B cell (primary cell): ENCODE results near the gene MVD. TPM values are rescaled to one million over a fixed set of nuclear protein-coding genes. Genes with fewer than 3 reads are reported as not detected.

Experiments
- ATAC-seq: fragments of 200-7000 bp; cut with Tn5 transposase; one replicate; pipeline ENCODE4 v1.10.0; 2021; ENCODE audit warnings: low read depth, mild to moderate bottlenecking, moderate number of reproducible peaks, moderate library complexity
- CTCF ChIA-PET: fragments of 350-600 bp; sonication (Branson Sonifier 250); formaldehyde crosslinking; loops from one replicate; lab custom pipeline; 2021; ENCODE audit warnings: antibody characterized with exemption, inconsistent platforms; lab: Charles Lee
- POLR2A ChIA-PET: fragments of 350-600 bp; sonication (Branson Sonifier 250); formaldehyde crosslinking; loops from one replicate; lab custom pipeline; 2021; ENCODE audit warnings: antibody characterized with exemption; lab: Charles Lee
- DNase-seq: peaks from one replicate; pipeline ENCODE4 v3.0.0; 2013
- H2AFZ ChIP-seq: 2 replicates; pipeline ENCODE4 v1.6.1; 2012; ENCODE audit warnings: mild to moderate bottlenecking, low read depth, low read length; ENCODE audit not compliant: insufficient read depth, poor library complexity, severe bottlenecking
- H3K27ac ChIP-seq, 2 donors: 1 replicate in 1 of 2; 2 replicates in 1 of 2; pipeline ENCODE4 v1.5.1; 2012 to 2013; ENCODE audit warnings: low read length in 2 of 2, mild to moderate bottlenecking in 2 of 2, moderate library complexity in 1 of 2
- H3K27me3 ChIP-seq, 4 experiments: fragments of 200-600 bp in 1 of 4; sonication (generic) in 1 of 4; replicated peaks in 1 of 4; 1 replicate in 2 of 4; 2 replicates in 2 of 4; pipeline versions ENCODE4 v1.6.1 to v1.7.0; 2013 to 2016; ENCODE audit warnings: low read length in 3 of 4, mild to moderate bottlenecking in 2 of 4, mixed read lengths in 1 of 4, moderate library complexity in 1 of 4; ENCODE audit not compliant: insufficient read depth in 4 of 4, control insufficient read depth in 3 of 4; ENCODE audit errors: control extremely low read depth in 1 of 4
- H3K36me3 ChIP-seq, 2 experiments: replicated peaks in 1 of 2; 1 replicate in 1 of 2; 2 replicates in 1 of 2; pipeline versions ENCODE4 v1.6.1 to v1.7.1; 2013; ENCODE audit warnings: low read length in 1 of 2; ENCODE audit not compliant: insufficient read depth in 2 of 2, control insufficient read depth in 1 of 2; ENCODE audit errors: control extremely low read depth in 1 of 2, extremely low read depth in 1 of 2
- H3K4me1 ChIP-seq, 2 donors: fragments of 200-600 bp in 1 of 2; sonication (generic) in 1 of 2; 1 replicate in 1 of 2; 2 replicates in 1 of 2; pipeline versions ENCODE4 v1.5.1 to v1.6.1; 2013 to 2017; ENCODE audit warnings: low read length in 2 of 2; ENCODE audit not compliant: control insufficient read depth in 2 of 2, insufficient read depth in 2 of 2
- H3K4me2 ChIP-seq: replicated peaks from 2 replicates; pipeline ENCODE3; 2012; ENCODE audit warnings: mild to moderate bottlenecking, low read depth, low read length; ENCODE audit not compliant: poor library complexity, severe bottlenecking
- H3K4me3 ChIP-seq, 5 experiments: fragments of 200-600 bp in 1 of 5; sonication (generic) in 1 of 5; 1 replicate in 3 of 5; 2 replicates in 2 of 5; pipeline versions ENCODE4 v1.5.1 to v1.7.0; 2011 to 2016; ENCODE audit warnings: low read length in 4 of 5, mild to moderate bottlenecking in 4 of 5, low read depth in 2 of 5, control low read depth in 1 of 5, moderate library complexity in 1 of 5; ENCODE audit not compliant: insufficient read depth in 1 of 5; ENCODE audit errors: control extremely low read depth in 1 of 5, extremely low read depth in 1 of 5
- H3K79me2 ChIP-seq: fragments of 200-600 bp; sonication (generic); one replicate; pipeline ENCODE4 v1.6.0; 2016; ENCODE audit warnings: low read length; ENCODE audit not compliant: control insufficient read depth, insufficient read depth
- H3K9ac ChIP-seq: fragments of 200-600 bp; sonication (generic); 2 replicates; pipeline ENCODE4 v1.6.1; 2017; ENCODE audit warnings: mild to moderate bottlenecking, low read length, moderate library complexity
- H3K9me3 ChIP-seq, 3 donors: one replicate each; pipeline versions ENCODE4 v1.6.1 to v1.7.1; 2013; ENCODE audit warnings: low read length in 2 of 3; ENCODE audit not compliant: control insufficient read depth in 2 of 3, insufficient read depth in 1 of 3; ENCODE audit errors: control extremely low read depth in 1 of 3
- H4K20me1 ChIP-seq: 2 replicates; pipeline ENCODE4 v1.6.0; 2012; ENCODE audit warnings: mild to moderate bottlenecking, low read length; ENCODE audit not compliant: insufficient read depth, control insufficient read depth, poor library complexity, severe bottlenecking
- H3K27ac Mint-ChIP-seq: one replicate; pipeline ENCODE4 v1.8.0; 2021; ENCODE audit warnings: mixed read lengths
- H3K27me3 Mint-ChIP-seq: one replicate; pipeline ENCODE4 v1.8.0; 2021; ENCODE audit warnings: mixed read lengths
- H3K4me1 Mint-ChIP-seq: one replicate; pipeline ENCODE4 v1.8.0; 2021; ENCODE audit warnings: mixed read lengths
- H3K4me3 Mint-ChIP-seq: one replicate; pipeline ENCODE4 v1.8.0; 2021; ENCODE audit warnings: mixed read lengths
- H3K9me3 Mint-ChIP-seq: one replicate; pipeline ENCODE4 v1.8.0; 2022; ENCODE audit warnings: mixed read lengths; ENCODE audit not compliant: insufficient read depth
- EZH2 ChIP-seq: IDR thresholded peaks from 2 replicates; pipeline ENCODE4 v1.6.1; 2012; ENCODE audit warnings: borderline replicate concordance, low read depth, mild to moderate bottlenecking, moderate library complexity, low read length; ENCODE audit not compliant: insufficient read depth, poor library complexity, severe bottlenecking
- WGBS: methylation state at CpG from one replicate; pipeline ENCODE4 v1.1.5; 2013; ENCODE audit warnings: missing lambda C conversion rate; ENCODE audit not compliant: insufficient coverage; 5-methylcytosine and 5-hydroxymethylcytosine counted together
- intact Hi-C: fragments of 100-400 bp; cut with micrococcal nuclease; formaldehyde crosslinking; loops from one replicate; pipeline ENCODE4 v1.10.0; 2022
- polyA plus RNA-seq: library from polyadenylated mRNA; depleted of rRNA; stranded (reverse); fragments of >200 nt; gene quantifications from 2 replicates; pipeline ENCODE4 v1.2.3, GENCODE V29; 2012
- total RNA-seq, 2 donors: library from RNA; stranded (reverse); fragments of 120-200 nt in 1 of 2; gene quantifications; 1 replicate in 1 of 2; 2 replicates in 1 of 2; pipeline versions ENCODE4 v1.2.3 to v1.2.4, GENCODE V29; 2013 to 2022
- TF ChIP-seq, protein P1 (sequence below): fragments of 200-600 bp; IDR thresholded peaks from one replicate; pipeline ENCODE4 v1.8.0; 2022; ENCODE audit warnings: antibody characterized with exemption, mild to moderate bottlenecking

The MVD gene
- total and polyA plus RNA-seq, 2 donors (not counting 1 experiment from before 2014, with no cell fraction given), result 40.9 to 95.4 TPM

- peak overlapping the region; percentile 74 for H3K4me3 Mint-ChIP-seq
- peaks cover 20% of the 10 kb centered on the region for H3K79me2 ChIP-seq
- ATAC-seq, result no peak
- WGBS, result no CpG with 5 or more reads among the region's 13 CpGs
- no peak overlapping the region for H2AFZ ChIP-seq
- H3K9me3 ChIP-seq, result peaks cover 0 to 37% (median 0%) of the 10 kb centered on the region in 3 donors
- no peaks in the 10 kb centered on the region for H3K9me3 Mint-ChIP-seq
- peak overlapping the region in 3 of 5 experiments; percentile 8 to 17 (median 8) for H3K4me3 ChIP-seq
- peaks cover 0 to 24% of the 10 kb centered on the region in 2 experiments for H3K36me3 ChIP-seq
- CTCF ChIA-PET, result interaction anchor here (2.2 kb wide), 1 partner anchor 45 kb away, joined by 7 read pairs; no protein-coding TSS in a partner anchor
- H4K20me1 ChIP-seq, result peaks cover 81% of the 10 kb centered on the region
- no peak for DNase-seq
- peaks cover 79% of the 10 kb centered on the region for H3K4me1 Mint-ChIP-seq
- H3K4me2 ChIP-seq, result peak overlapping the region; percentile 70
- TF ChIP-seq EZH2, result no peak
- TF ChIP-seq, protein P1, sequence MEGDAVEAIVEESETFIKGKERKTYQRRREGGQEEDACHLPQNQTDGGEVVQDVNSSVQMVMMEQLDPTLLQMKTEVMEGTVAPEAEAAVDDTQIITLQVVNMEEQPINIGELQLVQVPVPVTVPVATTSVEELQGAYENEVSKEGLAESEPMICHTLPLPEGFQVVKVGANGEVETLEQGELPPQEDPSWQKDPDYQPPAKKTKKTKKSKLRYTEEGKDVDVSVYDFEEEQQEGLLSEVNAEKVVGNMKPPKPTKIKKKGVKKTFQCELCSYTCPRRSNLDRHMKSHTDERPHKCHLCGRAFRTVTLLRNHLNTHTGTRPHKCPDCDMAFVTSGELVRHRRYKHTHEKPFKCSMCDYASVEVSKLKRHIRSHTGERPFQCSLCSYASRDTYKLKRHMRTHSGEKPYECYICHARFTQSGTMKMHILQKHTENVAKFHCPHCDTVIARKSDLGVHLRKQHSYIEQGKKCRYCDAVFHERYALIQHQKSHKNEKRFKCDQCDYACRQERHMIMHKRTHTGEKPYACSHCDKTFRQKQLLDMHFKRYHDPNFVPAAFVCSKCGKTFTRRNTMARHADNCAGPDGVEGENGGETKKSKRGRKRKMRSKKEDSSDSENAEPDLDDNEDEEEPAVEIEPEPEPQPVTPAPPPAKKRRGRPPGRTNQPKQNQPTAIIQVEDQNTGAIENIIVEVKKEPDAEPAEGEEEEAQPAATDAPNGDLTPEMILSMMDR, result no peak
- peak overlapping the region; percentile 60 for H3K27ac Mint-ChIP-seq
- no peak overlapping the region for H3K27ac ChIP-seq
- POLR2A ChIA-PET, result interaction anchor here (0.6 to 3.0 kb wide), 6 partner anchors 10 to 572 kb away, joined by 3 to 32 read pairs (median 4); partner anchors contain the start of gene CYBA
- H3K27me3 Mint-ChIP-seq, result no peaks in the 10 kb centered on the region
- intact Hi-C loops, result no loop called here
- peaks cover 52 to 66% of the 10 kb centered on the region in 2 donors for H3K4me1 ChIP-seq
- H3K27me3 ChIP-seq, result peaks cover 0 to 8% (median 0%) of the 10 kb centered on the region in 4 experiments
- H3K9ac ChIP-seq, result peak overlapping the region; percentile 14
Measured at GRCh38 chr16:88640039-88640495, 22.8 kb downstream of the MVD start.
